ENCODE measurements around the gene ALG10B. TPM values are rescaled to one million over a fixed set of nuclear protein-coding genes. Genes with fewer than 3 reads are reported as not detected.

The ALG10B gene
- total and polyA plus RNA-seq, 2 donors (not counting 3 experiments of a cell fraction or from before 2014, with no cell fraction given), result 8.0 to 9.0 TPM

DNA sequence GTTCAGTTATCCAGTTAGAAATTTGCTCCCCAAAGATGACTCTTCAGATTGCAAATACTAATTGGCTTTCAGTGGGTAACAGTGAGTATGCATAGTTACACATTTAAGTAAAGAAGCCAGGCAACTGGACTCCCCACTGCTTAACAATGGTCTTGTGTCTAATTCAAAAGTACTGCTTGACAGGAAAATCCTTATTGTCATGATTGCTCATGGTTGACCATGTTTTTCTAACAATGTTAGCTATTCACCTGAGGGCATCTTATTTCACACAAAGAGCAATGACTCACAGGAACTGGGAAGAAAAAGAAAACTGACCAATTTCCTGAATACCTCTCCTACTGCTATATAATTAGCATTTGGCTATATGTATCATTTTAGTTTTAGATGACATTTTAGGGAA is 33.7 kb upstream of the ALG10B start:
- H3K4me1 ChIP-seq (ENCODE audit: control insufficient read depth, extremely low read depth, insufficient read depth, low read length), result no peaks in the 10 kb centered on the region
- no peaks in the 10 kb centered on the region for H4K20me1 ChIP-seq (replicated peaks; ENCODE audit: control insufficient read depth, extremely low read depth, insufficient read depth, low read length)
- intact Hi-C loops (cut with micrococcal nuclease), result no loop called here
- H3K36me3 ChIP-seq (ENCODE audit: control insufficient read depth in 2 of 2, extremely low read depth in 1 of 2, insufficient read depth in 2 of 2, low read length in 2 of 2), result no peaks in the 10 kb centered on the region
- ChIA-PET CTCF (no interaction called here), POLR2A (no interaction called here)
- H3K79me2 ChIP-seq (ENCODE audit: control insufficient read depth, insufficient read depth, low read length), result no peaks in the 10 kb centered on the region
- H3K27ac ChIP-seq (ENCODE audit: insufficient read depth, low read depth, low read length), result no peak overlapping the region
- H3K4me3 ChIP-seq (replicated peaks in 1 of 3; ENCODE audit: insufficient read depth in 1 of 3, low read depth in 1 of 3, low read length in 3 of 3), result no peak overlapping the region
- H3K9me3 ChIP-seq (replicated peaks; ENCODE audit: control insufficient read depth, insufficient read depth, low read length), result no peaks in the 10 kb centered on the region
- DNase-seq (ENCODE audit: low read depth, low spot score) (no peak), FAIRE-seq (no peak)
- no peaks in the 10 kb centered on the region for H3K27me3 ChIP-seq (ENCODE audit: control insufficient read depth in 2 of 2, insufficient read depth in 2 of 2, low read length in 2 of 2)
- TF ChIP-seq POLR2AphosphoS5 (IDR thresholded peaks at IDR 0.05; ENCODE audit: insufficient read depth, low read depth, low read length) (no peak), MYC (IDR thresholded peaks at IDR 0.05; ENCODE audit: low read depth, low read length) (no peak), GATA2 (IDR thresholded peaks at IDR 0.05; ENCODE audit: insufficient read depth, insufficient read length, low read depth, low read length) (no peak), EZH2 (IDR thresholded peaks at IDR 0.05; ENCODE audit: borderline replicate concordance, low read depth, low read length, severe bottlenecking) (no peak), POLR2A (IDR thresholded peaks at IDR 0.05; ENCODE audit: low read depth, low read length) (no peak)
- TF ChIP-seq, protein P1, sequence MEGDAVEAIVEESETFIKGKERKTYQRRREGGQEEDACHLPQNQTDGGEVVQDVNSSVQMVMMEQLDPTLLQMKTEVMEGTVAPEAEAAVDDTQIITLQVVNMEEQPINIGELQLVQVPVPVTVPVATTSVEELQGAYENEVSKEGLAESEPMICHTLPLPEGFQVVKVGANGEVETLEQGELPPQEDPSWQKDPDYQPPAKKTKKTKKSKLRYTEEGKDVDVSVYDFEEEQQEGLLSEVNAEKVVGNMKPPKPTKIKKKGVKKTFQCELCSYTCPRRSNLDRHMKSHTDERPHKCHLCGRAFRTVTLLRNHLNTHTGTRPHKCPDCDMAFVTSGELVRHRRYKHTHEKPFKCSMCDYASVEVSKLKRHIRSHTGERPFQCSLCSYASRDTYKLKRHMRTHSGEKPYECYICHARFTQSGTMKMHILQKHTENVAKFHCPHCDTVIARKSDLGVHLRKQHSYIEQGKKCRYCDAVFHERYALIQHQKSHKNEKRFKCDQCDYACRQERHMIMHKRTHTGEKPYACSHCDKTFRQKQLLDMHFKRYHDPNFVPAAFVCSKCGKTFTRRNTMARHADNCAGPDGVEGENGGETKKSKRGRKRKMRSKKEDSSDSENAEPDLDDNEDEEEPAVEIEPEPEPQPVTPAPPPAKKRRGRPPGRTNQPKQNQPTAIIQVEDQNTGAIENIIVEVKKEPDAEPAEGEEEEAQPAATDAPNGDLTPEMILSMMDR (IDR thresholded peaks at IDR 0.05; ENCODE audit: extremely low read depth in 1 of 2, insufficient read depth in 1 of 2, low read depth in 1 of 2, low read length in 2 of 2), result no peak
- no TSS peak for BruUV-seq (replicated peaks)
- no peak overlapping the region for H3K4me2 ChIP-seq (ENCODE audit: insufficient read depth, low read length)
- no peak overlapping the region for H3K9ac ChIP-seq (replicated peaks; ENCODE audit: extremely low read depth, insufficient read depth, low read length)
- dilution Hi-C loops (cut with MboI; ENCODE audit: extremely low pct_ligation_motif_present, low sequenced_read_pairs), result no loop called here
- H3K9me1 ChIP-seq (replicated peaks; ENCODE audit: control insufficient read depth, extremely low read depth, insufficient read depth, low read length), result no peaks in the 10 kb centered on the region
- no peak overlapping the region for H2AFZ ChIP-seq (ENCODE audit: low read depth, low read length)

DNA sequence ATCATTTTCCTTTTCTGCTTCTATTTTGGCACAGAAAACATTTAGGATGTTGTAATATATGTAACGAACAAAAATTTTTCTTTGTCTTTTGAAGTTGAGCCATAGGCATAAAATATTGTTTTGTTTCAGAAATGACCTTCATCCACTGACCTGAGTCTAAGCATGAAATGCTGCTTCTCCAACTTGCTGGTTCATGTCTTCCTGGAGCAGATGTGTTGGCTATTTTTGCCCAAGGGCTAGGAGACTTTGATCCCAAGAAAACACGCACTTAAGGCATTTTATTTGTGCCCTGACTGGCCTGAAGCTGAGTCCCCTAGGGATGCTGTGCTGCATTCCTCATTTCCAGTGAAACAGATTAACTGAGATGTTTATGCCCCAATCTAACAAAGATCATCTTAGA is 27.2 kb upstream of the ALG10B start:
- intact Hi-C loops (cut with micrococcal nuclease) (no loop called here), dilution Hi-C loops (cut with MboI; ENCODE audit: extremely low pct_ligation_motif_present, low sequenced_read_pairs) (no loop called here)
- FAIRE-seq (no peak), DNase-seq (ENCODE audit: low read depth, low spot score) (no peak)
- H3K9ac ChIP-seq (replicated peaks; ENCODE audit: extremely low read depth, insufficient read depth, low read length), result no peak overlapping the region
- no peak overlapping the region for H3K4me2 ChIP-seq (ENCODE audit: insufficient read depth, low read length)
- no peaks in the 10 kb centered on the region for H3K9me1 ChIP-seq (replicated peaks; ENCODE audit: control insufficient read depth, extremely low read depth, insufficient read depth, low read length)
- H3K27ac ChIP-seq (ENCODE audit: insufficient read depth, low read depth, low read length), result no peak overlapping the region
- H3K27me3 ChIP-seq (ENCODE audit: control insufficient read depth in 2 of 2, insufficient read depth in 2 of 2, low read length in 2 of 2), result no peaks in the 10 kb centered on the region
- no TSS peak for BruUV-seq (replicated peaks)
- no peaks in the 10 kb centered on the region for H3K79me2 ChIP-seq (ENCODE audit: control insufficient read depth, insufficient read depth, low read length)
- H4K20me1 ChIP-seq (replicated peaks; ENCODE audit: control insufficient read depth, extremely low read depth, insufficient read depth, low read length), result no peaks in the 10 kb centered on the region
- no peak overlapping the region for H2AFZ ChIP-seq (ENCODE audit: low read depth, low read length)
- H3K4me1 ChIP-seq (ENCODE audit: control insufficient read depth, extremely low read depth, insufficient read depth, low read length), result no peaks in the 10 kb centered on the region
- POLR2A ChIA-PET, result no interaction called here
- no peaks in the 10 kb centered on the region for H3K36me3 ChIP-seq (ENCODE audit: control insufficient read depth in 2 of 2, extremely low read depth in 1 of 2, insufficient read depth in 2 of 2, low read length in 2 of 2)
- no peak overlapping the region for H3K4me3 ChIP-seq (replicated peaks in 1 of 3; ENCODE audit: insufficient read depth in 1 of 3, low read depth in 1 of 3, low read length in 3 of 3)
- no peaks in the 10 kb centered on the region for H3K9me3 ChIP-seq (replicated peaks; ENCODE audit: control insufficient read depth, insufficient read depth, low read length)
- TF ChIP-seq, protein P2, sequence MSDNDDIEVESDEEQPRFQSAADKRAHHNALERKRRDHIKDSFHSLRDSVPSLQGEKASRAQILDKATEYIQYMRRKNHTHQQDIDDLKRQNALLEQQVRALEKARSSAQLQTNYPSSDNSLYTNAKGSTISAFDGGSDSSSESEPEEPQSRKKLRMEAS (IDR thresholded peaks at IDR 0.05; ENCODE audit: insufficient read depth, insufficient read length), result no peak
- TF ChIP-seq POLR2A (IDR thresholded peaks at IDR 0.05; ENCODE audit: low read depth, low read length) (no peak), FOS (IDR thresholded peaks at IDR 0.05; ENCODE audit: borderline replicate concordance, insufficient read depth, low read length) (no peak), EZH2 (IDR thresholded peaks at IDR 0.05; ENCODE audit: borderline replicate concordance, low read depth, low read length, severe bottlenecking) (no peak), MYC (IDR thresholded peaks at IDR 0.05; ENCODE audit: low read depth, low read length) (no peak), GATA2 (IDR thresholded peaks at IDR 0.05; ENCODE audit: insufficient read depth, insufficient read length, low read depth, low read length) (no peak), JUN (IDR thresholded peaks at IDR 0.05; ENCODE audit: borderline replicate concordance, insufficient read depth, insufficient read length, low read depth) (no peak), POLR2AphosphoS5 (IDR thresholded peaks at IDR 0.05; ENCODE audit: insufficient read depth, low read depth, low read length) (no peak)
- TF ChIP-seq, protein P1 (IDR thresholded peaks at IDR 0.05; ENCODE audit: extremely low read depth in 1 of 2, insufficient read depth in 1 of 2, low read depth in 1 of 2, low read length in 2 of 2), result no peak
- CTCF ChIA-PET, result no interaction called here
